Stimulated activated CD4-positive, alpha-beta T cell treated with anti-CD3 and anti-CD28 coated beads, Interleukin-12 subunit alpha, Interleukin-12 subunit beta, amount 100 ng/mL, for 4 hours (primary cell): ENCODE results near the gene ORC2.

Experiments
- DNase-seq: peaks from one replicate; pipeline ENCODE4 v3.0.0-alpha.2; 2020

ORC2 gene

DNA sequence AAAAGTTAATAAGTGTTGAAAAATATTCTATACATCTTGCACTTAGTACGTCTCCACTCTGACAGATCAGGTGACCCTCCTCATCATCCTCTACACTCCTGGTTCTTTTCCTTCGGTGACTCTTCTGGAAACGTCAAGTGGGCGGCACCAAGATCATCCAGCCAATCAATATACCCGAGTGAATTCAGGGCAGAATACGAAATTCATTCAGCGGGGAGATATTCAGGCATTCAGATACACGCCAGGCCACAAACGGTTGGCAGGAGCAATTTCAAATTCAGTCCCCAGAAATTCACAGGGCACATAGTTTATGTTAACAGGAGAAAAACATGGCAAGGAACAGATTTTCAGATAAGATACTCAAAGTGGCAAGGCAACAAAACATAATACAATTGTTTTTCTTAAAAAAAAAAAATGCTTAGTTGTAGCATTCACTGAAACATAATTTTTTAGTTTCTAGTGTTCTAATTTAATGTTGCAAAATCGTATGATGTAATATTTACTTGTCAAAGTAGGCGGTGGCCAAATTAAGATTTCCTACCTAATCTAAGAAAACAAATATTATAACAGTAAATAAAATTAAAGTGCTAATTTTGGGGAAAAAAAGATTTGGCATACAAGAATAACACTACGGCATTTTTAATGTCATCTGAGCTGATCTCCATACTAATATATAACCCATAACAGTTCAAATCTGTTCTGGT, 103.2 kb downstream of the ORC2 start:
- DNase-seq: no peak
